ENCODE results near the gene FILIP1L. TPM values are rescaled to one million over a fixed set of nuclear protein-coding genes. Genes with fewer than 3 reads are reported as not detected.
"Not testable (repeated sequence)": the region's sequence is repeated elsewhere in the genome, so short reads cannot be mapped to it uniquely, and the experiment has no call there.

The FILIP1L gene
- total RNA-seq, 1 donor from 2014 or later, result 1.2 TPM

- FAIRE-seq (no peak), DNase-seq (ENCODE audit: low spot score in 2 of 2) (no peak)
These were observed 253.1 kb downstream of the FILIP1L start for GRCh38 chr3:99861216-99861615.

- DNase-seq (ENCODE audit: low spot score in 2 of 2) (no peak), FAIRE-seq (no peak)
These were observed 254.5 kb downstream of the FILIP1L start for GRCh38 chr3:99859825-99860224.

DNA sequence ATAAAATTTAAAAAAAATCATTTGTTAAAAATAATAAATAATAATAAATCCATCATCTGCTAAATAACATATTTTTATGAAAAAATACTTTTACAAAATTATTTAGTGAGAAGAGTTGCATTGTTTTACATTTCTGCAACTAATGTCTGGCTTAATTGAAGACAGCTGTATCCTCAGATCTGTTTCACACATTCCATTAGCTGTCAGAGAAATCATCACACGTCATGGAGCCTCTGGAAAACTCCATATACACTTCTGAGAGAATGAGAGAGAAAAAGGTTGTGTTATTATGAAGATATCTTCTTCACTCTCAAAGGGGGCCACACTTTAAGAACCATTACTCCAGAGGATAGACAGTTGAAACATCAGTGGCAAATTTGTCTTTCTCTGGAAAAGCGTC lies 255.8 kb downstream of the FILIP1L start:
- no peak for DNase-seq (ENCODE audit: low spot score in 2 of 2)

DNA sequence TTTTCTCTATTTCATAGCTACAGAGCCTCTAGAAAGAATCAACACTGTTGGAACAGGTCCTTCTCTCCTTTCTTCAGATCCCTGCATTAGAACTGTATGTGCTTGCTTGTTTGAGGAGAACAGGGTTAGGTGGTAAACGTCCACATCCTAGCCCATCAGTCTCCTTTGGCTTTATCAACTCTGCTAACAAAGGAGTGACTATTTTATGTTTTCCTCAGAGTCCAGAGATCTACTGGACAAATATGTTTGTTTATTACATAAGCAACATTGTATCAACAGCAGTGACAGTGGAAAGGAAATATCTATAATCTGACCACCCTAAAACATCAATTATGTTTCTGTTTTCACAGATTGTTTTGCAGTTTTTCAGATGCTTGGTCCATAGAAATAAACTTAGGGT lies 257.0 kb downstream of the FILIP1L start:
- DNase-seq (ENCODE audit: low spot score in 2 of 2), result no peak

More for the DNA sequence above, 255.8 kb downstream of the FILIP1L start:
- FAIRE-seq, result no peak

GRCh38 chr3:99856437-99857220 lies 257.7 kb downstream of the FILIP1L start:
- FAIRE-seq, result no peak
- no peak for DNase-seq (ENCODE audit: low spot score in 2 of 2)

More for the DNA sequence above, 257.0 kb downstream of the FILIP1L start:
- no peak for FAIRE-seq

DNA sequence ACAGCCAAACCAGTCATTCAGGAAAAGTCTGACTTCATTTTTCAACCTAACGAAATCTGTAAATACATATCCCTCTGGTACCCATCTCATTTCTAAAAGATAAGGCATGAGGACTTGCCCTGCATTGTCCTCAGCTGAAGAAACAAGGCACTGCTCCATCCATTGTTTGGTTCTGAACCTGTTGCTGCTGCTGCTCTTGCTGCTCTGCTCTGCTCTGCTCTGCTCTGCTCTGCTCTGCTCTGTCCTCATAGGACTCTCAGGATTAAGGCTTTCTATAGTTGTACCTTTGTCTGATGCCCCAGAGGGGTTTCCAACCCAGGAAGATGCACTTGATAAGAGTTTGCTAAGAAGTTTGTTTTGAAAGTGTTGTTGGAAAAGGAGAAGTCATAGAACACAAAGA lies 258.4 kb downstream of the FILIP1L start:
- FAIRE-seq, result no peak
- no peak for DNase-seq (ENCODE audit: low spot score in 2 of 2)

GRCh38 chr3:99854756-99855298 lies 259.5 kb downstream of the FILIP1L start:
- FAIRE-seq, result no peak
- no peak for DNase-seq (ENCODE audit: low spot score in 2 of 2)

DNA sequence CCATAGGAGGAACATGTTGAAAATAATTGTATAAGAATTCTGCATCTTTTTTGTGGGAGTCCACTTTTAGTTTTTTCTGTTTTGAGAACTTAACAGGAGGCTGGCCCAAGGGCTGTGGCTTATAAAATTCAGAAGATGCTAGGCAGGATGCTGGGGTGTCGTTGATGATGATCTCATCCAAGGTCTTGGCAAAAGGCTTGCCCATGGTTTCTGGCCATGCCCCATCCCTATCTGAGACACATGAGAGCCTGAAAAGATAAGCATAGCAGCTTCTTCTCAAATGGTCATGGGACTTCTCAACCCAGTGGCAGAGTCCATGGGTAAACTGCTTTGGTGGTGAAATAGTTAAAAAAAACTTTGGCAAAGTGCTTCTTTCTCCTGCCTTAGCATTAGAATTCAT lies 261.4 kb downstream of the FILIP1L start:
- FAIRE-seq, result no peak
- no peak for DNase-seq (ENCODE audit: low spot score in 2 of 2)

DNA sequence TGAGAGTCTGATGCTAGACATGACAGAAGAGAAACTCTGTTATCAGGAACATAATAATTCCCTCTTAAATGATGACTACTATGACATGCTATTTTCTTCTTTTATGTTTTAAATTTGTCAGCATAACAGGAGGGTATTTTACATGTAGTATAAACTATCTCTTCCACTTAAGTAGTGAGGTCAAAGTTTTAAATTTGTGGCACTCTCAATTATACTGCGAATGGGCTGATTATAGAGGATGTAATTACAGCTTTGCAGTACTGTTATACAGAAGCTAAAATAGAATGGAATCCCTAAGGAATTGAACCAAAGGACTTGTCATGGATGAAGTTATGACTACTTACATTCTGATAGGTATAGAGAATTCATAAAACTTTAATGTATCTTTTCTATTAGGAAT lies 262.3 kb downstream of the FILIP1L start:
- DNase-seq (ENCODE audit: low spot score in 2 of 2) (no peak), FAIRE-seq (no peak)

GRCh38 chr3:99850608-99851007 lies 263.7 kb downstream of the FILIP1L start:
- DNase-seq (ENCODE audit: low spot score in 2 of 2) (no peak), FAIRE-seq (no peak)

DNA sequence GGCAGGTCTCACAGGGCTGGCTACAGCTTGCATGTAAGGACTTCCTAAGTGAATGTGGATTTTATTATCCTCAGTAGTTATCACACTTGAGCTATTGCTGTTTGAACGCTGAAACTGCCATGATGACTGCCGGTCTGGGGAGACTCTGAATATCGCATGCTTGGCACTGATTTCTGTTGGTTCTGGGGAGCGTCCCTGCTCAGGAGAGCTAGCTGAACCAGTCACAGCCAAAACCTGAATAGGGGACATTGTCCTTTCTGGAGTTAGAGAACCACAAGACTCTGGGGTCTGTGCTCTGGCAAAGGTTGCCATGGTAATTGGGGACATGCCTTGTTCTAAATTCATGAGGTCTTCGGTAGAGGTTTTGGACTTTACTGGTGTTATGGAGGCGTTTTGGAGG lies 265.9 kb downstream of the FILIP1L start:
- DNase-seq (ENCODE audit: low spot score in 2 of 2), result no peak
- no peak for FAIRE-seq

GRCh38 chr3:99846477-99847160 lies 267.7 kb downstream of the FILIP1L start:
- DNase-seq (ENCODE audit: low spot score in 2 of 2) (no peak), FAIRE-seq (no peak)

DNA sequence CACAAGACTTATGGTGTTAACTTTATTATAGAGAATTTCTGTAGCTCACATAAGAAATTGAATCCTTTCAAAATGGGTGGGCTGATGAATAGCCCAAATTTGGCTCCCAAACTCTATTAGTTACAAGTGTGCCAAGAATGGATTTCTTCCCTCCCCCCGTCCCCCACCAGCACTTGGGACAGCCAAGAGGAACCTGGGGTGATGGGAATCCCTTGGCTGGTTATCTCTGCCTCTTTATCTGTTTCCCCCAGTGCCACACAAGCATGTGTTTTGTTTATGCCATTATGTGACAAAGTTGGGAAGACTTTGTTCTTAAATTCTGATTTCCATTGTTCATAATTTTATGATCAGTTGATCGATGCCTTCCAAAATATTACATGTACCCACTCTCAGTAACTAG lies 268.3 kb downstream of the FILIP1L start:
- FAIRE-seq (no peak), DNase-seq (ENCODE audit: low spot score in 2 of 2) (no peak)

GRCh38 chr3:99845331-99845730 lies 269.0 kb downstream of the FILIP1L start:
- FAIRE-seq (no peak), DNase-seq (ENCODE audit: low spot score in 2 of 2) (no peak)

DNA sequence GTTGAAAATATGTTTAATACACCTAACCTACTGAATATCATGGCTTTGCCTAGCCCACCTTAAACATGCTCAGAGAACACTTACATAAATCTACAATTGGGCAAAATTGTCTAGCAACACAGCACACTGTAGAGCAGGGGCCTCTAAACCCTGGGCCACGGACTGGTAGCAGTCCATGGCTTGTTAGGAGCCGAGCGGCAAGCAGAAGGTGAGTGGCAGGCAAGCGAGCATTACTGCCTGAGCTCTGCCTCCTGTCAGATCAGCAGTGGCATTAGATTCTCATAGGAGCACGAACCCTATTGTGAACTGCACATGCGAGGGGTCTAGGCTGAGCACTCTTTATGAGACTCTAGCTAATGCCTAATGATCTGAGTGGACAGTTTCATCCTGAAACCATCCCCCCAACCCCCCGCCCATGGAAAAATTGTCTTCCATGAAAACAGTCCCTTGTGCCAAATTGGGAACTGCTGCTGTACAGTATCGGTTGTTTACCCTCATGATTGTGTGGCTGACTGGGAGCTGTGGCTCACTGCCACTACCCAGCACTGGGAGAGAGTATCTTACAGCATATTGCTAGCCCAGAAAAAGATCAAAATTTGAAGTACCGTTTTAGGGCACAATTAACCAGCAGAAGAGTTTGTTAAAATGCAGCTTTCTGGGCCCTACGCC lies 270.6 kb downstream of the FILIP1L start:
- DNase-seq (ENCODE audit: low spot score in 2 of 2), result no peak
- FAIRE-seq, result no peak

DNA sequence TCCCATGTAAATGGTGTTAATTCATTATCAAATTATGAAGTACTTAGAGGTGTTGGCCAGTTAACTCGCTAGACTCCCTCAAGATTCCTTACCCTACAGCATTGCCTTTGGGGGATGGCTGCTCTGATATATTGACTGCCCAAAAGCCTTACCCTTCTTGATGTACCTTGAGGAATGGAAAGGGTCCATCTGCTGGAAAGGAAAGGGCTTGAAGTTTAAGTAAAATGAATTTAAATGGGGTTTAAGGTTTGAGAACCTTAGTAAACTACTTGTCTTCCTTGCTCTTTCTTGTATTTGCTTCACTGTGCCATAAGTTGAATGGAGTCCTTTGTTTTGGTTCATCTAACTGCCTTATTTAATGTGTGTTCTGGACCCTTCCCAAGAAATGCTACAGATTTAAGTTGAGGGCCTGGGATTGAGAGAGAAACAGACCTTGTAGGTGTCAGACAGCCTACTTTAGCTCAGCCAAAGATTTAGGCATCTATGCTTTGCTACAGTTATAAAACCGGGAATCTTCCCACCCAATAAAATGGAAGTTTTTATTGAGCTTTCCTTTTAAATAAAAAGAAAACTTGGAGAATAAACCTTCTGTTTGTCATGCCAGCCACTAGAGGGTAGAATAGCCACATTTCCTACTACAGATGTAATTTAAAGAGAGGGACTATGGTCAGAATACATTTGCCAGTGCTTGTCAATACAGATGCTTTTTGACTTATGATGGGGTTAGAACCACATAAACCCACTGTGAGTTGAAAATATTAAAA lies 271.3 kb downstream of the FILIP1L start:
- FAIRE-seq, result no peak
- DNase-seq (ENCODE audit: low spot score in 2 of 2), result peak in 1 of 2 donors; percentile 12

DNA sequence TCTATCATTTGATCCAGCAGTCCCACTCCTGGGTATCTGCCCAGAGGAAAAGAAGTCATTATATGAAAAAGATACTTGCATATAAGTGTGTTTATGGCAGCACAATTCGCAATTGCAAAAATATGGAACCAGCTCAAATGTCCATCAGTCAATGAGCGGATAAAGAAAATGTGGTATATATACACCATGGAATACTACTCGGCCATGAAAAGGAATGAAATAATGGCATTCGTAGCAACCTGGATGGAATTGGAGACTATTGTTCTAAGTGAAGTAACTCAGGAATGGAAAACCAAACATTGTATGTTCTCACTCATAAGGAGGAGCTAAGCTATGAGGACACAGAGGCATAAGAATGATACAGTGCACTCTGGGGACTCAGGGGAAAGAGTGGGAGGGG lies 272.4 kb downstream of the FILIP1L start:
- not testable (repeated sequence) for FAIRE-seq

DNA sequence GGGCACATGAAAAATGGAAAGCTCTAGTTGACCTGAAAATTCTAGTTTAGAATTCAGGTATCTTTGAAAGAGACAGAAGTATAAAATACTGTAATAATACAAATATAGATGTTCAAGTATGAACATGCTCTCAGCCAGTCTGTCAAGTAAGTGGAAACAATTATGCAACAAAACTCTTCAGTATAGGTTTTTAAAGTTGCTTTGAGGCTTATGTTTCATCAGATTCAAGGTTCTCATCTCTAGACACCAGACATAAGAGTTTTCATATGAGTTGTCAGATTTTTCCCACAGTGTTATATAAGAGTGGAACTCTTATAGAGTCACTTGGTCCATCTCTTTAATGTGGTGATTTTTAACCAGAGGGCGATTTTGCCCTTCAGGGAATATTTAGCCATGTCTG lies 274.7 kb downstream of the FILIP1L start:
- DNase-seq (ENCODE audit: low spot score in 2 of 2), result no peak
- FAIRE-seq, result no peak

More for the DNA sequence above, 272.4 kb downstream of the FILIP1L start:
- not testable (repeated sequence) for DNase-seq (ENCODE audit: low spot score in 2 of 2)

GRCh38 chr3:99838755-99839154 lies 275.5 kb downstream of the FILIP1L start:
- DNase-seq (ENCODE audit: low spot score in 2 of 2), result no peak
- no peak for FAIRE-seq

DNA sequence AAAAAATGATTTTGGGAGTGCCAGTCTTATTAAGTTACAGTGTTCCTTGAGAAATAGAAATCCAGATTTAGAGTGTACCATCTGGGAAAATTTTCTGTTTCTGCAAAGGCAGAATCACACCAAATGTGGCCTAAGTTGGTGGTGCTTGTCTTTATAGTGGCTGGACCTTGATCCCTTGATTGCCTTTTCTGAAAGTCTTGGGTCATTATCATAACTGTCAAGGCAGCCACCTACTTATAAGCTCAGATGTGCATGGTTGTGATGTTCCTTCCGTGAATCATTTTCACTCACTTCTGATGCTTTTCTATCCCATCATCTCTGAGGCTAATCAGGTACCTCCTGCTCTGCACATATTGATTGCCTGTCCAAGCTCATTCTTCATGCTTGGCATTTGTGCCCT lies 276.6 kb downstream of the FILIP1L start:
- DNase-seq (ENCODE audit: low spot score in 2 of 2), result no peak
- FAIRE-seq, result no peak

Measured in frontal cortex (tissue), 4 donors.